Natural killer cell (primary cell): Measurements from ENCODE around the gene PPP1R3G. TPM values are rescaled to one million over a fixed set of nuclear protein-coding genes. Genes with fewer than 3 reads are reported as not detected.

Experiments
- ATAC-seq, 3 donors: fragments of 150-1000 bp in 2 of 3; fragments of 200-7000 bp in 1 of 3; cut with Tn5 transposase; 1 replicate in 1 of 3; 2 replicates in 2 of 3; pipeline ENCODE4 v1.10.0; 2021; ENCODE audit warnings: mild to moderate bottlenecking in 2 of 3, moderate library complexity in 2 of 3
- DNase-seq, 2 donors: peaks; one replicate each; pipeline versions ENCODE4 v3.0.0 to v3.0.0-alpha.2; 2013 to 2021; ENCODE audit warnings: mixed read lengths in 1 of 2
- H3K27ac ChIP-seq: one replicate; pipeline ENCODE4 v1.5.1; 2013; ENCODE audit warnings: mild to moderate bottlenecking, low read length
- H3K27me3 ChIP-seq: one replicate; pipeline ENCODE4 v1.6.1; 2013; ENCODE audit warnings: low read length; ENCODE audit not compliant: control insufficient read depth, insufficient read depth
- H3K36me3 ChIP-seq: one replicate; pipeline ENCODE4 v1.6.1; 2013; ENCODE audit warnings: low read length; ENCODE audit not compliant: control insufficient read depth, insufficient read depth
- H3K4me1 ChIP-seq: one replicate; pipeline ENCODE4 v1.6.1; 2013; ENCODE audit warnings: low read length; ENCODE audit not compliant: control insufficient read depth, insufficient read depth
- H3K4me3 ChIP-seq: one replicate; pipeline ENCODE4 v1.5.1; 2013; ENCODE audit warnings: low read length
- H3K9me3 ChIP-seq: one replicate; pipeline ENCODE4 v1.6.1; 2013; ENCODE audit warnings: low read length; ENCODE audit not compliant: control insufficient read depth, insufficient read depth
- H3K27ac Mint-ChIP-seq, 2 donors: one replicate each; pipeline ENCODE4 v1.8.0; 2022; ENCODE audit warnings: mild to moderate bottlenecking in 2 of 2, mixed read lengths in 2 of 2, moderate library complexity in 1 of 2
- H3K27me3 Mint-ChIP-seq, 2 donors: one replicate each; pipeline ENCODE4 v1.8.0; 2022; ENCODE audit warnings: low read depth in 2 of 2, mixed read lengths in 2 of 2
- H3K36me3 Mint-ChIP-seq: one replicate; pipeline ENCODE4 v1.8.0; 2022; ENCODE audit warnings: mixed read lengths
- H3K4me1 Mint-ChIP-seq, 2 donors: one replicate each; pipeline ENCODE4 v1.8.0; 2022; ENCODE audit warnings: mixed read lengths in 2 of 2
- H3K4me3 Mint-ChIP-seq: one replicate; pipeline ENCODE4 v1.8.0; 2022; ENCODE audit warnings: mild to moderate bottlenecking, moderate library complexity, mixed read lengths
- H3K9me3 Mint-ChIP-seq, 2 donors: one replicate each; pipeline ENCODE4 v1.8.0; 2022; ENCODE audit warnings: mixed read lengths in 2 of 2
- CTCF ChIP-seq: fragments of 200-600 bp; IDR thresholded peaks from one replicate; pipeline ENCODE4 v1.8.0; 2022; ENCODE audit warnings: antibody characterized with exemption
- WGBS: methylation state at CpG from one replicate; pipeline ENCODE4 v1.1.7; 2013; ENCODE audit warnings: missing lambda C conversion rate; ENCODE audit not compliant: insufficient coverage; 5-methylcytosine and 5-hydroxymethylcytosine counted together
- intact Hi-C: fragments of 100-400 bp; cut with micrococcal nuclease; formaldehyde crosslinking; loops from one replicate; pipeline ENCODE4 v1.14.2; 2022
- total RNA-seq, 4 donors: library from RNA; stranded (reverse); fragments of 120-200 nt in 1 of 4; gene quantifications; one replicate each; pipeline versions ENCODE4 v1.2.3 to v1.2.4, GENCODE V29; 2013 to 2022

Gene PPP1R3G
- total RNA-seq, 3 donors from 2014 or later (not counting 1 experiment from before 2014, with no cell fraction given) = 0.07 TPM; not detected in 2

GRCh38 chr6:5102267-5102970, 17.3 kb downstream of the PPP1R3G start:
- Histone ChIP-seq H3K9me3 (no peaks in the 10 kb centered on the region), H3K4me1 (no peaks in the 10 kb centered on the region), H3K36me3 (no peaks in the 10 kb centered on the region), H3K27me3 (no peaks in the 10 kb centered on the region), H3K27ac (no peak overlapping the region), H3K4me3 (no peak overlapping the region)
- WGBS = 95% methylated on average over 7 of the region's 8 CpGs
- H3K4me1 Mint-ChIP-seq = no peaks in the 10 kb centered on the region
- H3K9me3 Mint-ChIP-seq = no peaks in the 10 kb centered on the region
- intact Hi-C loops = no loop called here
- H3K27ac Mint-ChIP-seq = no peak overlapping the region
- no peak for DNase-seq
- H3K36me3 Mint-ChIP-seq = no peaks in the 10 kb centered on the region
- H3K27me3 Mint-ChIP-seq = no peaks in the 10 kb centered on the region
- ATAC-seq = no peak
- no peak overlapping the region for H3K4me3 Mint-ChIP-seq
- no peak for TF ChIP-seq CTCF

- intact Hi-C loops = no loop called here
- no peak overlapping the region for H3K4me3 Mint-ChIP-seq
- ATAC-seq (no peak), DNase-seq (no peak)
- no peaks in the 10 kb centered on the region for H3K27me3 Mint-ChIP-seq
- no peaks in the 10 kb centered on the region for H3K36me3 Mint-ChIP-seq
- no peak overlapping the region for H3K4me3 ChIP-seq
- H3K9me3 Mint-ChIP-seq = no peaks in the 10 kb centered on the region
- no peak for TF ChIP-seq CTCF
- H3K4me1 Mint-ChIP-seq = no peaks in the 10 kb centered on the region
- no peaks in the 10 kb centered on the region for H3K36me3 ChIP-seq
- 82% methylated on average over 8 of the region's 8 CpGs for WGBS
- H3K27ac ChIP-seq = no peak overlapping the region
- H3K9me3 ChIP-seq = no peaks in the 10 kb centered on the region
- no peaks in the 10 kb centered on the region for H3K27me3 ChIP-seq
- no peak overlapping the region for H3K27ac Mint-ChIP-seq
- H3K4me1 ChIP-seq = no peaks in the 10 kb centered on the region
These were observed 18.1 kb downstream of the PPP1R3G start for GRCh38 chr6:5103250-5103649.

GRCh38 chr6:5104667-5105066, 19.5 kb downstream of the PPP1R3G start:
- Histone ChIP-seq H3K36me3 (no peaks in the 10 kb centered on the region), H3K9me3 (no peaks in the 10 kb centered on the region), H3K27ac (no peak overlapping the region), H3K27me3 (no peaks in the 10 kb centered on the region), H3K4me3 (no peak overlapping the region), H3K4me1 (no peaks in the 10 kb centered on the region)
- H3K27me3 Mint-ChIP-seq = no peaks in the 10 kb centered on the region
- H3K9me3 Mint-ChIP-seq = no peaks in the 10 kb centered on the region
- intact Hi-C loops = no loop called here
- H3K36me3 Mint-ChIP-seq = no peaks in the 10 kb centered on the region
- H3K4me3 Mint-ChIP-seq = no peak overlapping the region
- TF ChIP-seq CTCF = no peak
- no peak for DNase-seq
- no peak overlapping the region for H3K27ac Mint-ChIP-seq
- H3K4me1 Mint-ChIP-seq = no peaks in the 10 kb centered on the region
- no peak for ATAC-seq
- 95% methylated on average over 5 of the region's 6 CpGs for WGBS

GRCh38 chr6:5105146-5105545, 20.0 kb downstream of the PPP1R3G start:
- DNase-seq (no peak), ATAC-seq (no peak)
- TF ChIP-seq CTCF = no peak
- no peaks in the 10 kb centered on the region for H3K4me1 ChIP-seq
- no peak overlapping the region for H3K27ac Mint-ChIP-seq
- H3K9me3 Mint-ChIP-seq = no peaks in the 10 kb centered on the region
- no peaks in the 10 kb centered on the region for H3K27me3 Mint-ChIP-seq
- H3K27ac ChIP-seq = no peak overlapping the region
- WGBS = 92% methylated on average over 10 of the region's 10 CpGs
- H3K36me3 ChIP-seq = no peaks in the 10 kb centered on the region
- intact Hi-C loops = no loop called here
- no peaks in the 10 kb centered on the region for H3K36me3 Mint-ChIP-seq
- no peaks in the 10 kb centered on the region for H3K4me1 Mint-ChIP-seq
- H3K4me3 ChIP-seq = no peak overlapping the region
- H3K9me3 ChIP-seq = no peaks in the 10 kb centered on the region
- H3K27me3 ChIP-seq = no peaks in the 10 kb centered on the region
- no peak overlapping the region for H3K4me3 Mint-ChIP-seq
